ENCODE measurements around the gene TAS2R8.
A peak's percentile ranks its signal among the peaks of the same experiment; 100 is the strongest.
"Not testable (repeated sequence)": the region's sequence is repeated elsewhere in the genome, so short reads cannot be mapped to it uniquely, and the experiment has no call there.

TAS2R8 gene

GRCh38 chr12:10802587-10802986 is 4.5 kb downstream of the TAS2R8 start, which contains the start of gene TAS2R7:
TSS of gene TAS2R7 (minus strand) at chr12:10802627. CDS start at chr12:10802570, 57 bp downstream.
- no peak for DNase-seq (ENCODE audit: low read depth in 2 of 2)
- no peak for TF ChIP-seq CTCF (IDR thresholded peaks at IDR 0.05; ENCODE audit: low read depth, low read length)

GRCh38 chr12:10801741-10802140 is 5.3 kb downstream of the TAS2R8 start:
- no peak for TF ChIP-seq CTCF (IDR thresholded peaks at IDR 0.05; ENCODE audit: low read depth, low read length)
- H3K4me3 ChIP-seq (replicated peaks in 1 of 2; ENCODE audit: low read depth in 2 of 2, low read length in 2 of 2): no peak overlapping the region
- DNase-seq (ENCODE audit: low read depth in 2 of 2): no peak

More at GRCh38 chr12:10802587-10802986, 4.5 kb downstream of the TAS2R8 start, which contains the start of gene TAS2R7:
- H3K4me3 ChIP-seq (replicated peaks in 1 of 2; ENCODE audit: low read depth in 2 of 2, low read length in 2 of 2): no peak within 1 kb of the TSS

DNA sequence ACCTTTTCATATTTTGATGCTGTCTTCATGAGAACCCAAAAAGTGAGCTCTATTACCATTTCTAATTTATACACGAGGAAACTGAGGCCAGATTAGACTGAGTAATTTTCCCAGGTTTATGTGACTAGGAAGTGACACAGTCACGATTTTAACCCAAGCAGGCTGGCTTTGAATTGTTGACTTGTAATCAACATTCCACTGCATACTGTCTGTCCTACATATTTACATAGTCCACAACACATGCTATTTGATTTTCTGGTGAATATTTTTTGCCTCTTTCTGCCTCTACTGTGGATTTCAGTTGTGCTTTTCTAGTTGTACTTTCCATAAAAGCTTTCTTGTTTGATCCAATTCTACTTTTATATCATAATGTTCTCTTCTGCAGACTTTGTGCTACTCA is 12.9 kb downstream of the TAS2R8 start:
- DNase-seq (ENCODE audit: low read depth in 2 of 2): no peak

DNA sequence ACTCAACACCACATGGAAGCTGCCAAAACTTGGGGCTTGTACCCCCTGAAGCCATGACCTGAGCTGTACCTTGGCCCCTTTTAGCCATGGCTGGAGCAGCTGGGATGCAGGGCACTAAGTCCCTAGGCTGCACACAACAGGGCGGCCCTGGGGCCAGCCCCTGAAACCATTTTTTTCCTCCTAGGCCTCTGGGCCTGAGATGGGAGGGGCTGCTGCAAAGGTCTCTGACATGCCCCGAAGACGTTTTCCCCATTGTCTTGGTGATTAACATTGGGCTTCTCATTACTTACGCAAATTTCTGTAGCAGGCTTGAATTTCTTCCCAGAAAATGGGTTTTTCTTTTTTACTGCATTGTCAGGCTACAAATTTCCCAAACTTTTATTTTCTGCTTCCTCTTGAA is 15.3 kb downstream of the TAS2R8 start:
- not testable (repeated sequence) for H3K4me3 ChIP-seq (replicated peaks in 1 of 2; ENCODE audit: low read depth in 2 of 2, low read length in 2 of 2)

More for the DNA sequence above, 12.9 kb downstream of the TAS2R8 start:
- no peak for TF ChIP-seq CTCF (IDR thresholded peaks at IDR 0.05; ENCODE audit: low read depth, low read length)
- H3K4me3 ChIP-seq (replicated peaks in 1 of 2; ENCODE audit: low read depth in 2 of 2, low read length in 2 of 2): no peak overlapping the region

DNA sequence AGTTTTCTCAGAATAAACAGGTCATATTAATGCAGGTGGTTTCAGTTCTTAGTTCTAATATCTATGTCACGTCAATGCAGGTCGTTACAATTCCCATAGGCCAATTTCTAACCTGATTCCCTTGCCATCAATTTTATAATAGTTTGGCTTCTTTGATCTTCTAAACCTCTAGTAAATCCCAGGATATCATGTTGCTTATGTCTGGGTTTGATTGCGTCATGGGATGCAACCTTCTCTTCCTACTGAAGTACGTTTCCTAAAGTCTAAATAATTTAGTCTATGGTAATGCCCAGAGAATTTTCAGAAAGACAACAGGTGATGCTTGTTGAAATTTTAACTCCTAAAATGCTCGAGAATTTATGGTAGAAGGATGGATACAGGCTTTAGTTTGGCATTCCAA is 23.8 kb downstream of the TAS2R8 start:
- DNase-seq (ENCODE audit: low read depth in 2 of 2): no peak
- H3K4me3 ChIP-seq (replicated peaks in 1 of 2; ENCODE audit: low read depth in 2 of 2, low read length in 2 of 2): no peak overlapping the region
- TF ChIP-seq CTCF (IDR thresholded peaks at IDR 0.05; ENCODE audit: low read depth, low read length): no peak

More for the DNA sequence above, 15.3 kb downstream of the TAS2R8 start:
- not testable (repeated sequence) for DNase-seq (ENCODE audit: low read depth in 2 of 2)

- H3K4me3 ChIP-seq (replicated peaks in 1 of 2; ENCODE audit: low read depth in 2 of 2, low read length in 2 of 2): no peak overlapping the region
- DNase-seq (ENCODE audit: low read depth in 2 of 2): no peak
- TF ChIP-seq CTCF (IDR thresholded peaks at IDR 0.05; ENCODE audit: low read depth, low read length): no peak
Measured at GRCh38 chr12:10779103-10779502, 28.0 kb downstream of the TAS2R8 start.

DNA sequence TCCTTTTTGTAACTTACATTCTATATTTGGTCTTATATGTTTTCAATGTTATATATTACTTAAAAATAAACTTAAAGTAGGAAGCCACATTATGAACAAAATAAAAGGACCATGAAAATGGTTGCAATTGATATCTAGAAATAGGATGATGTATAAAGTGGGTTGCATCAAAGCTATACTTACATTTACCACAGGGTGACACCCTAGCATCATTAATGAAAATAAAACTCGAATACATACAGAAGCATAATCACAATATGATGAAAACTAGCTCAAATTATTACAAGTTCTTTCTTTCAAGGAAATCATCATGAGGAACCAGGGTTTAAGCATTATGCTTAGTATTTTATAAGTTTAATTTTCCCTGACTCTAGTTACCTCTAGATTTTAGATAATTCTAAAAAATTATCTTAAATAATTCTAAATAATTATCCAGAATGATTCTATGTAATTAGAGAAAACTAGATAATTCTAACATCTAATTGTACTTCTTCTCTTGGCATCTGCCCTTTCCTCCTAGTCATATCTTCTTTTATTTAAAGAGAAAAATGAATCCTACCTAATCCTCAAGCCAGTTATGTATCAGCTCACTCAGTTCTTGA is 35.9 kb downstream of the TAS2R8 start:
- no peak overlapping the region for H3K4me3 ChIP-seq (replicated peaks in 1 of 2; ENCODE audit: low read depth in 2 of 2, low read length in 2 of 2)
- peak; percentile 50 for TF ChIP-seq CTCF (IDR thresholded peaks at IDR 0.05; ENCODE audit: low read depth, low read length)
- peak; percentile 62 to 69 for DNase-seq (ENCODE audit: low read depth in 2 of 2)

Measured in cardiac fibroblast (primary cell).